MV-4-11 (cell line): Measurements from ENCODE around the gene CDKL4.
"Not testable (repeated sequence)": the region's sequence is repeated elsewhere in the genome, so short reads cannot be mapped to it uniquely, and the experiment has no call there.

Experiments
- DNase-seq: peaks from one replicate; lab custom pipeline; 2025; lab: John Stamatoyannopoulos, UW

Gene CDKL4

GRCh38 chr2:39178756-39179155 lies 65.0 kb downstream of the CDKL4 start:
- DNase-seq, result no peak

GRCh38 chr2:39176997-39177396 lies 66.8 kb downstream of the CDKL4 start:
- no peak for DNase-seq

GRCh38 chr2:39175026-39175812 lies 68.6 kb downstream of the CDKL4 start:
- DNase-seq, result no peak

GRCh38 chr2:39174022-39174421 lies 69.7 kb downstream of the CDKL4 start:
- DNase-seq, result no peak

GRCh38 chr2:39172047-39172706 lies 71.6 kb downstream of the CDKL4 start:
- DNase-seq, result not testable (repeated sequence)

- no peak for DNase-seq
Measured at GRCh38 chr2:39171621-39172020, 72.1 kb downstream of the CDKL4 start.

GRCh38 chr2:39164089-39164488 lies 79.7 kb downstream of the CDKL4 start:
- peak; percentile 62 for DNase-seq

- no peak for DNase-seq
Measured at GRCh38 chr2:39160982-39161381, 82.8 kb downstream of the CDKL4 start.

- DNase-seq, result no peak
Measured at GRCh38 chr2:39159283-39159682, 84.5 kb downstream of the CDKL4 start.

GRCh38 chr2:39158351-39158750 lies 85.4 kb downstream of the CDKL4 start:
- DNase-seq, result no peak

- no peak for DNase-seq
Measured at GRCh38 chr2:39156846-39157245, 86.9 kb downstream of the CDKL4 start.

- DNase-seq, result no peak
Measured at GRCh38 chr2:39156107-39156506, 87.7 kb downstream of the CDKL4 start.

GRCh38 chr2:39155573-39155972 lies 88.2 kb downstream of the CDKL4 start:
- not testable (repeated sequence) for DNase-seq

GRCh38 chr2:39154944-39155343 lies 88.8 kb downstream of the CDKL4 start:
- DNase-seq, result no peak

- DNase-seq, result no peak
Measured at GRCh38 chr2:39153312-39153711, 90.5 kb downstream of the CDKL4 start.

GRCh38 chr2:39152504-39152903 lies 91.3 kb downstream of the CDKL4 start:
- DNase-seq, result no peak

- DNase-seq, result no peak
Measured at GRCh38 chr2:39150890-39151497, 92.8 kb downstream of the CDKL4 start.

GRCh38 chr2:39150102-39150562 lies 93.6 kb downstream of the CDKL4 start:
- DNase-seq, result no peak

- DNase-seq, result no peak
Measured at GRCh38 chr2:39146630-39147029, 97.1 kb downstream of the CDKL4 start.

GRCh38 chr2:39145906-39146421 lies 97.8 kb downstream of the CDKL4 start:
- DNase-seq, result no peak

GRCh38 chr2:39144416-39144815 lies 99.4 kb downstream of the CDKL4 start:
- peak; percentile 47 for DNase-seq

- DNase-seq, result peak; percentile 70
Measured at GRCh38 chr2:39142904-39143605, 100.7 kb downstream of the CDKL4 start.
